GM19397 (cell line): ENCODE results near the gene GPR107.

ENCODE experiments used
- ATAC-seq: cut with Tn5 transposase; IDR thresholded peaks from one replicate; pipeline ENCODE4 v1.9.1; 2021; ENCODE audit warnings: mild to moderate bottlenecking, moderate library complexity; ENCODE audit not compliant: unreplicated experiment

Gene GPR107

DNA sequence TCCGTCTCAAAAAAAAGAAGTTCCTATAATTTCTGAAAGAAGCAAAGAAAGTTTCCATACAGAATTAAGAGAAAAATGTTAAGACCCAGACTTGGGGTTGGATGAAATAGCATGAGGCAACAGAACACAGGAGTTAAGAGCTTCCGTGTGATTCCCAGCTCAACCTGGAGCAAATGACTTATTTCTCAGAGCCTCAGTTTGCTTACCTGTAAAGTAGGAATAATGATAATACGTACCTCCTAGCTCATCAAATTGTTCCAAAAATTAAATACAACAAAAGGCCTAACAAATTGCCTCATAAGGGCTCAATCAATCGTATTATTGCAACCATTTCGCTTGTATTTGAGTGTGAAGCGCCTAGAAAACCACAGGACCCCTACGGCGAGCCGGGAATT, 600 bp upstream of the GPR107 start:
- ATAC-seq, result no peak

GRCh38 chr9:130054325-130054786, 650 bp downstream of the GPR107 start:
- no peak for ATAC-seq

GRCh38 chr9:130054820-130055219, 1.1 kb downstream of the GPR107 start:
- no peak for ATAC-seq

- ATAC-seq, result no peak
These were observed 4.4 kb downstream of the GPR107 start for GRCh38 chr9:130058154-130058553.

DNA sequence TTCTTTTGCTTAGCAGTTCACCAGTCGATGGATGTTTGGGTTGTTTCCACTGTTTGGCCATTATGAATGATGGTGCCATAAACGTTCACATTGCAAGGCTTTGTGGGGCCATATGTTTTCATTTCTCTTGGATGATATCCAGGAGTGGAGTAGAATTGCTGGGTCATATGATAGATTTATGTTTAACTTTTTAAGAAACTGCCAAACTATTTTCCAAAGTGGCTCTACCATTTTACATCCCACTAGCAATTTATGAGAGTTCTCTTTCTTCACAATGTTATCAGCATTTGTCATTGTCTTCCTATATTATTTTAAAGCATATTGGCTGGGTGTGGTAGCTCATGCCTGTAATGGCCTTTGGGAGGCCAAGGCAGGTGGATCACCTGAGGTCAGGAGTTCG, 5.2 kb downstream of the GPR107 start:
- no peak for ATAC-seq

DNA sequence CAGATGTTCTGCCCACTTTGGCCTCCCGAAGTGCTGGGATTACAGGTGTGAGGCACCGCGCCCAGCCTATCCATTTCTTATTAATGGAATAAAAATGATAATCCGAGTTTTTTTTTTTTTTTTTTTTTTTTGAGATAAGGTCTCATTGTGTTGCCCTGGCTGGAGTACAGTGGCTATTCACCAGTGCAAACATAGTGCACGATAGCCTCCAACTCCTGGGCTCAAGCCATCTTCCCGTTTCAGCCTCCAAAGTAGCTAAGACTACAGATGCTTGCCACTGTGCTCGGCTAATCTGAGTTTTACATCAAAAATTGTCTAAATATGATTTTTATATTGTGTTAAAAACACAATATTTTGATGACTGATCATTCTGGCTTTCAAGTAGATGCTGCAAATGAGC, 6.6 kb downstream of the GPR107 start:
- no peak for ATAC-seq

- no peak for ATAC-seq
These were observed 9.0 kb downstream of the GPR107 start for GRCh38 chr9:130062750-130063149.

GRCh38 chr9:130064621-130065020, 10.9 kb downstream of the GPR107 start:
- ATAC-seq, result no peak

DNA sequence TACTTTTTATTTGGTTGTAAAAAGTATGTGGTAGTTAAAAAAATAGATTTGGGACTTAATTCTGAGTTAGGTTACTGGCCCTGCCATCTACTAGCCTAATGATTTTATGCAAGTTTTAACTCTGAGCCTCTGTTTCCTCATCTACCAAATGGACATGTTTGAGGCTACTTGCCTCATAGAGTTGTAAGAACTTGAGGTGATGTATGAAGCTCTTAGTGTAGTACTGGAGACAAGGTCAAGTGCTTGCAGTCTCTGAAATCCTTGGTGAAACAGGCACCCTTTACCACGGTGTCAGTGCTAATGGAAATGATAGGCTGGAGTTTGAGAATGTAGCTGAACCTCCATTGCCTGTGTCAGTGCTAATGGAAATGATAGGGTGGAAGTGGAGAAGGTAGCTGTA, 15.3 kb downstream of the GPR107 start:
- ATAC-seq, result no peak

GRCh38 chr9:130072515-130073235, 19.0 kb downstream of the GPR107 start:
- no peak for ATAC-seq

DNA sequence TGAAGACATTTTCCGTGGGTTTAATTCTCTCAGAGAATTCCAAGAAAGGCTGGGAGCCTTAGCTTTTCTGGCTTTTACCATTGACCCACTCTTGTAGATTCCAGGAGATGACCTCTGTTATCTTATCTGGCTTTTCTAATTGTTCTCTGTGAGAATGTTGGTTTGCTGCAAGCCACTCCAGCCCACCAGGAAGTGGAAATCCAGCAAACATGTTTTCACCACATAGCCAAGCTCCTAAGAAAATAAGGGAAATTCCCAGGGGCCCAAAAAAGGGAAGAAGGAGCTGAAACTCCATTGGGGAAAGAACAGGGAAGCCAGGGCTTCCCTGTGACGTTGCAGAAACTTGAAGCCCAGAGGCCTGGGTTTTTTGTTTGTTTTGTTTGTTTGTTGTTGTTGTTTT, 19.7 kb downstream of the GPR107 start:
- no peak for ATAC-seq

GRCh38 chr9:130078547-130078946, 24.8 kb downstream of the GPR107 start:
- ATAC-seq, result no peak

GRCh38 chr9:130084337-130084736, 30.6 kb downstream of the GPR107 start:
- ATAC-seq, result no peak

- no peak for ATAC-seq
These were observed 34.3 kb downstream of the GPR107 start for GRCh38 chr9:130088051-130088450.

DNA sequence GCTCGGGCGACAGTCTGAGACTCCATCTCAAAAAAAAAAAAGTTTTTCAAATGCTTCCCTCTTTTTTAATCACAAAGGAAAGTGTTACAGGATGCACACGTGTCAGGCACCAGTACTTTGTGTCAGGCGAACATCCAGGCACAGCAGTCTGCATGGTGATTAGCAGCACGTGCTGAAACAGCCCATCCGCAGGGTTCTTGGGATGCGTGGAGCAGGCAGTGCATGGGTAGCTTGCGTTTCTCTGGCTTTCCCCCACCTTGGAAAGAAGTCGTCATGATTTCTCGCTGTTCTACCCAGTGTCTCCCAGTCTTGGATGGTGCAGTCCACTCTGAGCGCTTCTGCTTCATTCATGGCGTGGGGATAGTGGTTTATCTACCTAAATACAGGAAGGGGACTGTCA, 35.4 kb downstream of the GPR107 start:
- ATAC-seq, result no peak

GRCh38 chr9:130090915-130091314, 37.2 kb downstream of the GPR107 start:
- ATAC-seq, result no peak

- no peak for ATAC-seq
These were observed 39.2 kb downstream of the GPR107 start for GRCh38 chr9:130092910-130093309.

GRCh38 chr9:130095872-130096271, 42.2 kb downstream of the GPR107 start:
- ATAC-seq, result no peak

DNA sequence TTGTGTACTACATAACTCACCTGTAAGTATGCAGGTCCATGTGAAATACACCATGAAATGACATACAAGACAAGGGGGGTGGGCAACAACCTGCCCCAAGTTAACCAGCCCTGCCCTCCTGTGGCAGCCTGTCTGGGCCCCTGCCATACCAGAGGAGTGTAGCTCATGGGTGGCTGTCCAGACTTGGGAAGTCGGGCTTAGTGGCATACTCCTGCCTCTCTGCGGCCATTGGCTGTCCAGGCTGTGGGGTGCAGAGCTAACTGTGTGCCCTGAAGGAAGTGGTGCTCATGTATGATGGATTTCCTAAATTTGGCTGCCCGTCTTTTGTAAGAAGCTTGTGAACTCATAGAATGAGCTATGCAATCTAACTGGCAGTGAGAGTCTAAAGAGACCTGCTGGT, 47.0 kb downstream of the GPR107 start:
- no peak for ATAC-seq

DNA sequence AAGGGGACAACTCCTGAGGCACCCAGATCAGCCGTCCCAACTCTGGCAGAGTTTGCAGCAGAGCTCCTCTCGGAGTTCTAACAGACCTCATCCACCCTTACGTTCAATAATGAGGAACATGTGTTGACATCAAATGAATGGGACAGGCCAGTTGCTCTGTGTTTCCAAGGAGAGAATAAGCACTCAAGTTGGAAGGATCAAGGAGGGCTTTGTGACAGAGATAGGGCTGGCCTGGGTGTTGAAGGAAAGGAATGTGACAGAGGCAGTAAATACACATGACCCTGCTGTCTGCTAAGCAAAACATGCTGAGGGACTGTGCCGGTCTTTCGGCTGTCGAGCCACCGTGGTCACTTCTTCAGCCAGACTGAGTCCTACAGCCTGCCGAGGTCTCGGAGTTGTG, 48.2 kb downstream of the GPR107 start:
- ATAC-seq, result no peak

- ATAC-seq, result no peak
These were observed 50.9 kb downstream of the GPR107 start for GRCh38 chr9:130104491-130105193.

DNA sequence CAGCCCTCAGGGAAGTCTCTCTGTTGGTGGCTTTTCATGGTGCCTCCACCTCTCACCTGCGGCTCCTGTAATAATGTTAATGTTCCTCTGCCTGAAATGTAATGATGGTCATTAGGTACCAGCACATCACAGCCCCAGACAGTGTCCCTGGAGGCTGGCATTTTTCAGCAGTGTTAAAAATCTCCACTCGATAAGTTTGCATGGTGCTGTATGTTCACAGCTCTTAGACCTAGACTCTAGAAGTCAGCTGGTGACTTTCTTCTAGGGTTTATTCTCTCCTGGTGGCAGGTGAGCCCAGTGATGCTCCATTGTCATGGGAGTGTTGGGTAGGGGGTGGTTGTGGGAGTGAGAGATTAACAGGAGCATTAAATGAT, 53.1 kb downstream of the GPR107 start:
- ATAC-seq, result no peak
